HepG2 (cell line): ENCODE results near the gene OR4K2. TPM values are rescaled to one million over a fixed set of nuclear protein-coding genes. Genes with fewer than 3 reads are reported as not detected.
"Not testable (repeated sequence)": the region's sequence is repeated elsewhere in the genome, so short reads cannot be mapped to it uniquely, and the experiment has no call there.

Experiments
- ATAC-seq: fragments of 200-7000 bp; cut with Tn5 transposase; 3 replicates; pipeline ENCODE4 v1.9.1; 2020; ENCODE audit warnings: mild to moderate bottlenecking, moderate library complexity
- BruUV-seq: library from RNA; stranded (reverse); fragments of 400-500 nt; replicated peaks from 2 replicates; lab custom pipeline; 2021; lab: Mats Ljungman, UMichigan
- CTCF ChIA-PET: fragments of 300-600 bp; formaldehyde crosslinking; extraction: SDS; loops from one replicate; lab custom pipeline; 2021; ENCODE audit warnings: low total read pairs, inconsistent platforms, low intra/inter-chr PET ratio; lab: Yijun Ruan, JAX
- POLR2A ChIA-PET: fragments of 350-600 bp; sonication (Branson Sonifier 250); formaldehyde crosslinking; loops from one replicate; lab custom pipeline; 2020; ENCODE audit warnings: antibody characterized with exemption, inconsistent platforms; lab: Yijun Ruan, JAX
- DNase-seq: peaks from one replicate; pipeline ENCODE4 v3.0.0-alpha.2; 2015; ENCODE audit warnings: low spot score
- FAIRE-seq: peaks from 3 replicates; lab custom pipeline; 2011; peaks lifted over from hg19 to GRCh38; lab: Jason Lieb, UNC
- H2AFZ ChIP-seq: one replicate; pipeline ENCODE4 v1.6.1; 2011; ENCODE audit warnings: low read length, inconsistent platforms
- H3K27ac ChIP-seq: fragments of 300-600 bp; 3 replicates; pipeline ENCODE4 v1.8.0; 2011; ENCODE audit warnings: mixed run types, mild to moderate bottlenecking, mixed read lengths, low read length, inconsistent platforms; ENCODE audit not compliant: insufficient read depth; ENCODE audit errors: extremely low read length
- H3K27me3 ChIP-seq, 2 experiments: fragments of 200-600 bp in 1 of 2; 2 replicates in 1 of 2; 3 replicates in 1 of 2; pipeline versions ENCODE4 v1.6.0 to v1.8.0; 2011; ENCODE audit warnings: low read length in 2 of 2, mild to moderate bottlenecking in 2 of 2, moderate library complexity in 2 of 2, inconsistent platforms in 1 of 2; ENCODE audit not compliant: insufficient read depth in 2 of 2, control insufficient read depth in 1 of 2
- H3K36me3 ChIP-seq, 2 experiments: fragments of 200-600 bp in 1 of 2; replicated peaks in 1 of 2; 2 replicates in 1 of 2; 3 replicates in 1 of 2; pipeline versions ENCODE4 v1.5.1 to v1.8.0; 2011; ENCODE audit warnings: low read length in 2 of 2, inconsistent platforms in 1 of 2; ENCODE audit not compliant: insufficient read depth in 2 of 2, control insufficient read depth in 1 of 2
- H3K4me1 ChIP-seq: 2 replicates; pipeline ENCODE4 v1.5.1; 2012; ENCODE audit warnings: low read length, inconsistent platforms; ENCODE audit not compliant: insufficient read depth
- H3K4me2 ChIP-seq: 2 replicates; pipeline ENCODE4 v1.6.0; 2011; ENCODE audit warnings: low read depth, low read length, inconsistent platforms
- H3K4me3 ChIP-seq, 3 experiments: fragments of 200-600 bp in 1 of 3; sonication (generic), shearing (Covaris generic) in 1 of 3; replicated peaks in 1 of 3; 2 replicates each; pipeline ENCODE4 v1.5.1; 2011 to 2016; ENCODE audit warnings: low read length in 3 of 3, inconsistent platforms in 2 of 3, low read depth in 2 of 3, mild to moderate bottlenecking in 2 of 3, control low read depth in 1 of 3, mixed read lengths in 1 of 3; ENCODE audit not compliant: insufficient read depth in 1 of 3
- H3K79me2 ChIP-seq: one replicate; pipeline ENCODE4 v1.6.1; 2011; ENCODE audit warnings: low read length, inconsistent platforms; ENCODE audit not compliant: insufficient read depth
- H3K9ac ChIP-seq: 2 replicates; pipeline ENCODE4 v1.6.0; 2011; ENCODE audit warnings: mild to moderate bottlenecking, low read depth, low read length, inconsistent platforms; ENCODE audit not compliant: insufficient read depth
- H3K9me3 ChIP-seq: 2 replicates; pipeline ENCODE4 v1.5.1; 2012; ENCODE audit warnings: mild to moderate bottlenecking, low read length
- H4K20me1 ChIP-seq: 2 replicates; pipeline ENCODE4 v1.6.0; 2011; ENCODE audit warnings: inconsistent platforms, mild to moderate bottlenecking, low read length, moderate library complexity; ENCODE audit not compliant: insufficient read depth
- CREB1 ChIP-seq, 2 experiments: fragments of 450-650 bp in 1 of 2; IDR thresholded peaks; 2 replicates each; pipeline ENCODE4 v1.6.1; 2016 to 2017; ENCODE audit warnings: control low read depth in 1 of 2, mild to moderate bottlenecking in 1 of 2, missing compliant biosample characterization in 1 of 2, missing genetic modification characterization in 1 of 2
- ETS1 ChIP-seq: sonication (generic); formaldehyde crosslinking; IDR thresholded peaks from 2 replicates; pipeline ENCODE4 v1.4.0; 2020; ENCODE audit warnings: missing genetic modification reagents
- WGBS: methylation state at CpG from one replicate; pipeline ENCODE4 v1.1.6; 2017; ENCODE audit warnings: low lambda C conversion rate; 5-methylcytosine and 5-hydroxymethylcytosine counted together
- in situ Hi-C: cut with HindIII; loops from 2 replicates; pipeline ENCODE4 v1.10.0; 2017; ENCODE audit warnings: low pct_unique_long_range_greater_than_20kb; ENCODE audit not compliant: extremely low pct_ligation_motif_present
- intact Hi-C: fragments of 100-400 bp; cut with micrococcal nuclease; formaldehyde crosslinking; loops from one replicate; pipeline ENCODE4 v1.10.0; 2022; ENCODE audit not compliant: unreplicated experiment
- polyA plus RNA-seq, 8 experiments: library from polyadenylated mRNA; depleted of rRNA in 3 of 8; stranded (reverse) in 7 of 8; unstranded in 1 of 8; fragments of >200 nt; fragmentation: Illumina TruSeq in 4 of 8; extraction: Trizol in 4 of 8; gene quantifications; 2 replicates each; pipeline versions ENCODE4 v1.2.1 to v1.2.3, GENCODE V29; 2011 to 2016; ENCODE audit warnings: low read depth in 4 of 8, missing spikeins in 1 of 8, mixed read lengths in 1 of 8; ENCODE audit not compliant: insufficient read depth in 1 of 8
- total RNA-seq, 5 experiments: library from RNA; depleted of rRNA; stranded (reverse); fragments of >200 nt; fragmentation: Illumina TruSeq; extraction: Trizol; gene quantifications; 2 replicates each; pipeline ENCODE4 v1.2.3, GENCODE V29; 2016; ENCODE audit warnings: low read depth in 1 of 5

The OR4K2 gene
- total and polyA plus RNA-seq, 2 of the 13 experiments (the other 11 are each of a cell fraction or from before 2014, with no cell fraction given), result not detected

- FAIRE-seq, result no peak
- no TSS peak for BruUV-seq
These were observed 23.6 kb upstream of the OR4K2 start for GRCh38 chr14:19851365-19851764.

GRCh38 chr14:19866061-19866669, 8.8 kb upstream of the OR4K2 start:
- H3K4me1 ChIP-seq, POLR2A ChIA-PET, H3K9me3 ChIP-seq, ATAC-seq, FAIRE-seq, H2AFZ ChIP-seq, H3K9ac ChIP-seq, H3K27me3 ChIP-seq, DNase-seq, intact Hi-C loops, H3K4me3 ChIP-seq, CTCF ChIA-PET, H3K27ac ChIP-seq, H3K36me3 ChIP-seq, H3K4me2 ChIP-seq, H4K20me1 ChIP-seq, BruUV-seq, in situ Hi-C loops, H3K79me2 ChIP-seq: not testable (repeated sequence)
- WGBS, result 35% methylated on average over 5 of the region's 39 CpGs

More at GRCh38 chr14:19851365-19851764, 23.6 kb upstream of the OR4K2 start:
- no peaks in the 10 kb centered on the region for H3K4me1 ChIP-seq
- DNase-seq (no peak), ATAC-seq (no peak)
- H3K4me3 ChIP-seq, result no peak overlapping the region
- H3K9ac ChIP-seq, result no peak overlapping the region
- H3K9me3 ChIP-seq, result no peaks in the 10 kb centered on the region
- ChIA-PET POLR2A (no interaction called here), CTCF (no interaction called here)
- no peak overlapping the region for H2AFZ ChIP-seq
- H3K4me2 ChIP-seq, result no peak overlapping the region
- TF ChIP-seq ETS1 (no peak), CREB1 (IDR thresholded peaks at IDR 0.05) (0 out of 2 replicates have a peak, but pooled peaks have one; percentile 19), CREB1 (CRISPR knock-in tag; IDR thresholded peaks at IDR 0.05) (no peak)
- H3K36me3 ChIP-seq, result no peaks in the 10 kb centered on the region
- no peak overlapping the region for H3K27ac ChIP-seq
- no peaks in the 10 kb centered on the region for H3K79me2 ChIP-seq
- in situ Hi-C loops, result no loop called here
- no peaks in the 10 kb centered on the region for H4K20me1 ChIP-seq
- intact Hi-C loops, result no loop called here
- H3K27me3 ChIP-seq, result no peaks in the 10 kb centered on the region
